ENCODE measurements around the gene NTMT1. TPM values are rescaled to one million over a fixed set of nuclear protein-coding genes. Genes with fewer than 3 reads are reported as not detected.

The NTMT1 gene
- total RNA-seq, 1 experiment from 2014 or later: 50.2 TPM

- Histone ChIP-seq H3K9me3 (ENCODE audit: low read length) (no peaks in the 10 kb centered on the region), H3K36me3 (ENCODE audit: low read depth, low read length) (no peaks in the 10 kb centered on the region), H3F3A (ENCODE audit: low read length, unreplicated experiment) (no peaks in the 10 kb centered on the region), H3K4me2 (ENCODE audit: low read length) (no peak overlapping the region), H4K20me1 (ENCODE audit: low read length) (no peaks in the 10 kb centered on the region), H3K4me1 (ENCODE audit: insufficient read depth, low read length) (no peaks in the 10 kb centered on the region), H3K9me2 (replicated peaks; ENCODE audit: low read length) (no peaks in the 10 kb centered on the region), H3K9ac (ENCODE audit: low read length) (no peak overlapping the region), H3K27me3 (ENCODE audit: low read length) (no peaks in the 10 kb centered on the region), H3K4me3 (ENCODE audit: low read length) (no peak overlapping the region), H3K79me2 (ENCODE audit: low read length) (no peaks in the 10 kb centered on the region), H3K27ac (ENCODE audit: low read length) (no peak overlapping the region), H2AFZ (ENCODE audit: low read length) (no peak overlapping the region)
- TF ChIP-seq EZH2 (IDR thresholded peaks at IDR 0.05; ENCODE audit: low read length, unreplicated experiment): no peak
- no peak for TF ChIP-seq EZH2phosphoT487 (IDR thresholded peaks at IDR 0.05; ENCODE audit: borderline replicate concordance, low read length)
- TF ChIP-seq, protein P1, sequence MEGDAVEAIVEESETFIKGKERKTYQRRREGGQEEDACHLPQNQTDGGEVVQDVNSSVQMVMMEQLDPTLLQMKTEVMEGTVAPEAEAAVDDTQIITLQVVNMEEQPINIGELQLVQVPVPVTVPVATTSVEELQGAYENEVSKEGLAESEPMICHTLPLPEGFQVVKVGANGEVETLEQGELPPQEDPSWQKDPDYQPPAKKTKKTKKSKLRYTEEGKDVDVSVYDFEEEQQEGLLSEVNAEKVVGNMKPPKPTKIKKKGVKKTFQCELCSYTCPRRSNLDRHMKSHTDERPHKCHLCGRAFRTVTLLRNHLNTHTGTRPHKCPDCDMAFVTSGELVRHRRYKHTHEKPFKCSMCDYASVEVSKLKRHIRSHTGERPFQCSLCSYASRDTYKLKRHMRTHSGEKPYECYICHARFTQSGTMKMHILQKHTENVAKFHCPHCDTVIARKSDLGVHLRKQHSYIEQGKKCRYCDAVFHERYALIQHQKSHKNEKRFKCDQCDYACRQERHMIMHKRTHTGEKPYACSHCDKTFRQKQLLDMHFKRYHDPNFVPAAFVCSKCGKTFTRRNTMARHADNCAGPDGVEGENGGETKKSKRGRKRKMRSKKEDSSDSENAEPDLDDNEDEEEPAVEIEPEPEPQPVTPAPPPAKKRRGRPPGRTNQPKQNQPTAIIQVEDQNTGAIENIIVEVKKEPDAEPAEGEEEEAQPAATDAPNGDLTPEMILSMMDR (conservative IDR thresholded peaks at IDR 0.05; ENCODE audit: low read depth, low read length): no peak
- ChIA-PET POLR2A (ENCODE audit: unreplicated experiment) (interaction anchor here (0.6 kb wide), 1 partner anchor 137 kb away, joined by 3 read pairs; no protein-coding TSS in a partner anchor), CTCF (no interaction called here)
- intact Hi-C loops (cut with micrococcal nuclease): no loop called here
- no peak for ATAC-seq
- no peak for DNase-seq
- no TSS peak for BruUV-seq (replicated peaks)
These were observed 39.3 kb upstream of the NTMT1 start for GRCh38 chr9:129586685-129587084.

DNA sequence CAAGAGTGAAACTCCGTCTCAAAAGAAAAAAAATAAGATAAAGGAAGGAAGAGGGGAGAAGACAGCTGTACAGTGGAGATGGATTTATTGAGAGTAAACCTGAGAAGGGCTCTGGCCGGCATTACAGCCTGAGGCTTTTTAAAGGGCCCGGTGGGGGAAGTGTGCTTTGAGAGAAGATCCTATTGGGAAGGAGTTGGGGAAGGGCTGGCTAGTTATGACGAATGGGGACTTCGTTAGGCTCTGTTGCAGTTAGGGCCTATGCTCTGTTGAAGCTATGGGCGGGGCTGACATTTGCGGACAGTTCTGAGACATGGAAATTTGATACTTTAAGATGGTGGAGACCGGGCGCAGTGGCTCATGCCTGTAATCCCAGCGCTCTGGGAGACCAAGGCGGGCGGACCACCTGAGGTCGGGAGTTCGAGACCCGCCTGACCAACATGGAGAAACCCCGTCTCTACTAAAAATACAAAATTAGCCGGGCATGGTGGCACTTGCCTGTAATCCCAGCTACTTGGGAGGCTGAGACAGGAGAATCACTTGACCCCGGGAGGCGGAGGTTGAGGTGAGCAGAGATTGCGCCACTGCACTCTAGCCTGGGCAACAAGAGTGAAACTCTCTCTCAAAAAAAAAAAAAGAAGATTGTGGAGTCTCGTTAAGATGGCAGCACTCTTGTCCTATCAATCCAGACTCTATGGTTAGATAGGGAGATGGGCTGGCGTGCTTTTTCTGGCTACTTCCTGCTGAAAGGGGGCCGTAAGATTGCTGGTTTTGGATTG, 38.3 kb upstream of the NTMT1 start:
- Histone ChIP-seq H3K27me3 (ENCODE audit: low read length) (no peaks in the 10 kb centered on the region), H3K9me2 (replicated peaks; ENCODE audit: low read length) (no peaks in the 10 kb centered on the region), H3K4me3 (ENCODE audit: low read length) (no peak overlapping the region), H2AFZ (ENCODE audit: low read length) (no peak overlapping the region), H3K9ac (ENCODE audit: low read length) (no peak overlapping the region), H3K9me3 (ENCODE audit: low read length) (no peaks in the 10 kb centered on the region), H3K27ac (ENCODE audit: low read length) (no peak overlapping the region), H3F3A (ENCODE audit: low read length, unreplicated experiment) (no peaks in the 10 kb centered on the region), H3K4me1 (ENCODE audit: insufficient read depth, low read length) (no peaks in the 10 kb centered on the region), H3K79me2 (ENCODE audit: low read length) (no peaks in the 10 kb centered on the region), H4K20me1 (ENCODE audit: low read length) (no peaks in the 10 kb centered on the region), H3K4me2 (ENCODE audit: low read length) (no peak overlapping the region), H3K36me3 (ENCODE audit: low read depth, low read length) (no peaks in the 10 kb centered on the region)
- intact Hi-C loops (cut with micrococcal nuclease): no loop called here
- POLR2A ChIA-PET (ENCODE audit: unreplicated experiment): interaction anchor here (0.6 kb wide), 1 partner anchor 136 kb away, joined by 3 read pairs; no protein-coding TSS in a partner anchor
- TF ChIP-seq EZH2phosphoT487 (IDR thresholded peaks at IDR 0.05; ENCODE audit: borderline replicate concordance, low read length) (no peak), EZH2 (IDR thresholded peaks at IDR 0.05; ENCODE audit: low read length, unreplicated experiment) (no peak)
- TF ChIP-seq, protein P1 (conservative IDR thresholded peaks at IDR 0.05; ENCODE audit: low read depth, low read length): no peak
- DNase-seq (no peak), ATAC-seq (no peak)
- CTCF ChIA-PET: no interaction called here
- BruUV-seq (replicated peaks): no TSS peak

DNA sequence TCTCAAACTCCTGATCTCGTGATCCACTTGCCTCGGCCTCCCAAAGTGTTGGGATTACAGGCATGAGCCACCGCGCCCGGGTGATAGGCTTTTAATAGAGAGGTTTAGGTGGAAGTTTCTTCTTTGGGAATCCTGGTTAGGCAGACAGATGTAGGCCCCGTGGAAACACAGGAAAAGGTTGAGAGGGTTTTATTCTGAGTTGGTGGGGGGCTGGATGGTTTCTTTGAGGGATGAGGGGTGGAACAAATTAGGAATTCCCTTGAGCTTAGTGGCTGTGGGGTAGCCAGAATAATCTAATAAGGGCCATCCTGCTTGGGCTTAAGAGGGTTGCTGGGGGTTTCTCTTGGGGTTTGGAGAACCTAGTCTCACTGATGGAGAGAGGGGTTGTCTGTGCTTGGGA, 35.5 kb upstream of the NTMT1 start:
- Histone ChIP-seq H3K9ac (ENCODE audit: low read length) (no peak overlapping the region), H3K79me2 (ENCODE audit: low read length) (no peaks in the 10 kb centered on the region), H4K20me1 (ENCODE audit: low read length) (no peaks in the 10 kb centered on the region), H3K4me1 (ENCODE audit: insufficient read depth, low read length) (no peaks in the 10 kb centered on the region), H3K4me3 (ENCODE audit: low read length) (no peak overlapping the region), H3K27ac (ENCODE audit: low read length) (no peak overlapping the region), H3K4me2 (ENCODE audit: low read length) (no peak overlapping the region), H3K9me2 (replicated peaks; ENCODE audit: low read length) (no peaks in the 10 kb centered on the region), H3K27me3 (ENCODE audit: low read length) (no peaks in the 10 kb centered on the region), H3K9me3 (ENCODE audit: low read length) (no peaks in the 10 kb centered on the region), H3K36me3 (ENCODE audit: low read depth, low read length) (no peaks in the 10 kb centered on the region), H3F3A (ENCODE audit: low read length, unreplicated experiment) (no peaks in the 10 kb centered on the region), H2AFZ (ENCODE audit: low read length) (no peak overlapping the region)
- ATAC-seq (no peak), DNase-seq (no peak)
- intact Hi-C loops (cut with micrococcal nuclease): no loop called here
- ChIA-PET POLR2A (ENCODE audit: unreplicated experiment) (no interaction called here), CTCF (no interaction called here)
- BruUV-seq (replicated peaks): no TSS peak
- TF ChIP-seq EZH2 (IDR thresholded peaks at IDR 0.05; ENCODE audit: low read length, unreplicated experiment): no peak
- TF ChIP-seq EZH2phosphoT487 (IDR thresholded peaks at IDR 0.05; ENCODE audit: borderline replicate concordance, low read length): no peak
- TF ChIP-seq, protein P1 (conservative IDR thresholded peaks at IDR 0.05; ENCODE audit: low read depth, low read length): no peak

Measured in PC-3 (cell line).